IPS-20b (cell line): ENCODE data around the gene AKNA.

Source experiments
- H3K27ac ChIP-seq: one replicate; pipeline ENCODE4 v1.5.1; 2013; ENCODE audit warnings: low read length
- H3K27me3 ChIP-seq: 2 replicates; pipeline ENCODE4 v1.6.1; 2013; ENCODE audit warnings: mild to moderate bottlenecking, low read length, inconsistent platforms; ENCODE audit not compliant: insufficient read depth
- H3K36me3 ChIP-seq: 2 replicates; pipeline ENCODE4 v1.6.1; 2013; ENCODE audit warnings: low read depth, mild to moderate bottlenecking, inconsistent platforms, low read length, moderate library complexity; ENCODE audit not compliant: insufficient read depth
- H3K4me1 ChIP-seq: 2 replicates; pipeline ENCODE4 v1.6.1; 2013; ENCODE audit warnings: mild to moderate bottlenecking, control low read depth, inconsistent platforms, low read length, moderate library complexity; ENCODE audit not compliant: insufficient read depth
- H3K4me3 ChIP-seq: 2 replicates; pipeline ENCODE4 v1.5.1; 2013; ENCODE audit warnings: mild to moderate bottlenecking, low read length, inconsistent platforms
- H3K9ac ChIP-seq: 2 replicates; pipeline ENCODE4 v1.6.1; 2013; ENCODE audit warnings: low read depth, mild to moderate bottlenecking, inconsistent platforms, low read length, moderate library complexity
- H3K9me3 ChIP-seq: 2 replicates; pipeline ENCODE4 v1.6.1; 2013; ENCODE audit warnings: mild to moderate bottlenecking, low read depth, low read length, inconsistent platforms; ENCODE audit not compliant: insufficient read depth

AKNA gene

GRCh38 chr9:114319147-114319546, 68.6 kb downstream of the AKNA start:
- no peaks in the 10 kb centered on the region for H3K9me3 ChIP-seq
- H3K9ac ChIP-seq = no peak overlapping the region
- H3K4me3 ChIP-seq = no peak overlapping the region
- H3K36me3 ChIP-seq = no peaks in the 10 kb centered on the region
- no peak overlapping the region for H3K27ac ChIP-seq
- no peaks in the 10 kb centered on the region for H3K27me3 ChIP-seq
- H3K4me1 ChIP-seq = no peaks in the 10 kb centered on the region

GRCh38 chr9:114318416-114318815, 69.4 kb downstream of the AKNA start:
- H3K9ac ChIP-seq = no peak overlapping the region
- no peaks in the 10 kb centered on the region for H3K36me3 ChIP-seq
- no peak overlapping the region for H3K4me3 ChIP-seq
- H3K9me3 ChIP-seq = no peaks in the 10 kb centered on the region
- H3K4me1 ChIP-seq = no peaks in the 10 kb centered on the region
- no peaks in the 10 kb centered on the region for H3K27me3 ChIP-seq
- H3K27ac ChIP-seq = no peak overlapping the region

- Histone ChIP-seq H3K36me3 (no peaks in the 10 kb centered on the region), H3K9me3 (no peaks in the 10 kb centered on the region), H3K4me1 (no peaks in the 10 kb centered on the region), H3K9ac (no peak overlapping the region), H3K27me3 (no peaks in the 10 kb centered on the region), H3K4me3 (no peak overlapping the region), H3K27ac (no peak overlapping the region)
Observed at GRCh38 chr9:114317665-114318357, 70.0 kb downstream of the AKNA start.

GRCh38 chr9:114316605-114317230, 71.1 kb downstream of the AKNA start:
- no peak overlapping the region for H3K9ac ChIP-seq
- no peak overlapping the region for H3K4me3 ChIP-seq
- no peaks in the 10 kb centered on the region for H3K9me3 ChIP-seq
- no peak overlapping the region for H3K27ac ChIP-seq
- H3K4me1 ChIP-seq = no peaks in the 10 kb centered on the region
- no peaks in the 10 kb centered on the region for H3K36me3 ChIP-seq
- H3K27me3 ChIP-seq = no peaks in the 10 kb centered on the region

GRCh38 chr9:114315723-114316363, 71.9 kb downstream of the AKNA start:
- Histone ChIP-seq H3K27ac (no peak overlapping the region), H3K36me3 (no peaks in the 10 kb centered on the region), H3K4me1 (no peaks in the 10 kb centered on the region), H3K9ac (no peak overlapping the region), H3K4me3 (no peak overlapping the region), H3K27me3 (no peaks in the 10 kb centered on the region), H3K9me3 (no peaks in the 10 kb centered on the region)

- 0 out of 2 replicates have a peak, but pooled peaks cover 4% of the 10 kb centered on the region for H3K36me3 ChIP-seq
- no peaks in the 10 kb centered on the region for H3K9me3 ChIP-seq
- H3K9ac ChIP-seq = no peak overlapping the region
Observed at GRCh38 chr9:114314881-114315722, 72.7 kb downstream of the AKNA start.

GRCh38 chr9:114314256-114314867, 73.4 kb downstream of the AKNA start:
- Histone ChIP-seq H3K4me3 (no peak overlapping the region), H3K36me3 (0 out of 2 replicates have a peak, but pooled peaks cover 4% of the 10 kb centered on the region), H3K9me3 (no peaks in the 10 kb centered on the region), H3K9ac (no peak overlapping the region), H3K27me3 (no peaks in the 10 kb centered on the region), H3K27ac (no peak overlapping the region), H3K4me1 (no peaks in the 10 kb centered on the region)

More at GRCh38 chr9:114314881-114315722, 72.7 kb downstream of the AKNA start:
- no peak overlapping the region for H3K4me3 ChIP-seq
- no peaks in the 10 kb centered on the region for H3K4me1 ChIP-seq
- H3K27me3 ChIP-seq = no peaks in the 10 kb centered on the region
- no peak overlapping the region for H3K27ac ChIP-seq

GRCh38 chr9:114313186-114313585, 74.6 kb downstream of the AKNA start:
- no peaks in the 10 kb centered on the region for H3K9me3 ChIP-seq
- no peaks in the 10 kb centered on the region for H3K4me1 ChIP-seq
- H3K36me3 ChIP-seq = 0 out of 2 replicates have a peak, but pooled peaks cover 4% of the 10 kb centered on the region
- H3K4me3 ChIP-seq = no peak overlapping the region
- H3K27ac ChIP-seq = no peak overlapping the region
- H3K9ac ChIP-seq = no peak overlapping the region
- H3K27me3 ChIP-seq = no peaks in the 10 kb centered on the region

GRCh38 chr9:114312513-114312875, 75.3 kb downstream of the AKNA start:
- Histone ChIP-seq H3K9me3 (no peaks in the 10 kb centered on the region), H3K4me1 (no peaks in the 10 kb centered on the region), H3K27me3 (no peaks in the 10 kb centered on the region), H3K27ac (no peak overlapping the region), H3K4me3 (no peak overlapping the region), H3K36me3 (0 out of 2 replicates have a peak, but pooled peaks cover 4% of the 10 kb centered on the region), H3K9ac (no peak overlapping the region)

- Histone ChIP-seq H3K27me3 (no peaks in the 10 kb centered on the region), H3K4me1 (no peaks in the 10 kb centered on the region), H3K36me3 (0 out of 2 replicates have a peak, but pooled peaks cover 4% of the 10 kb centered on the region), H3K9ac (no peak overlapping the region), H3K9me3 (no peaks in the 10 kb centered on the region), H3K27ac (no peak overlapping the region), H3K4me3 (no peak overlapping the region)
Observed at GRCh38 chr9:114311571-114312512, 75.9 kb downstream of the AKNA start.
